K562 (cell line): ENCODE results near the gene COL13A1. TPM values are rescaled to one million over a fixed set of nuclear protein-coding genes. Genes with fewer than 3 reads are reported as not detected.

Source experiments
- ATAC-seq: fragments of 200-7000 bp; cut with Tn5 transposase; 3 replicates; pipeline ENCODE4 v1.9.1; 2020; ENCODE audit warnings: moderate library complexity
- BruUV-seq: library from RNA; stranded (reverse); fragments of 400-500 nt; replicated peaks from 2 replicates; lab custom pipeline; 2021; lab: Mats Ljungman, UMichigan
- CTCF ChIA-PET: fragments of 300-600 bp; formaldehyde crosslinking; extraction: SDS; loops from one replicate; lab custom pipeline; 2021; ENCODE audit warnings: low intra/inter-chr PET ratio; lab: Yijun Ruan, JAX
- POLR2A ChIA-PET: fragments of 300-600, 350-650 bp; sonication (Branson Sonifier 250); formaldehyde crosslinking; extraction: SDS; loops from one replicate; lab custom pipeline; 2021; ENCODE audit warnings: antibody characterized with exemption, inconsistent platforms; lab: Yijun Ruan, JAX
- DNase-seq, 4 experiments: peaks; one replicate each; pipeline versions ENCODE4 v3.0.0 to v3.0.0-alpha.2; 2011 to 2018; ENCODE audit warnings: low spot score in 3 of 4, mixed read lengths in 3 of 4; ENCODE audit errors: extremely low read depth in 1 of 4
- FAIRE-seq: peaks from 2 replicates; lab custom pipeline; 2011; peaks lifted over from hg19 to GRCh38; lab: Jason Lieb, UNC
- H2AFZ ChIP-seq: 2 replicates; pipeline ENCODE4 v1.6.0; 2011; ENCODE audit warnings: low read depth, low read length, control low read depth, inconsistent platforms
- H3K27ac ChIP-seq: fragments of 200-600 bp; 3 replicates; pipeline ENCODE4 v1.8.0; 2011; ENCODE audit warnings: low read depth, mild to moderate bottlenecking, control low read depth, inconsistent platforms, low read length, moderate library complexity, mixed read lengths; ENCODE audit errors: extremely low read depth
- H3K27me3 ChIP-seq, 2 experiments: fragments of 300-600 bp in 1 of 2; 2 replicates in 1 of 2; 3 replicates in 1 of 2; pipeline versions ENCODE4 v1.6.0 to v1.8.0; 2011; ENCODE audit warnings: inconsistent platforms in 2 of 2, low read length in 2 of 2, mild to moderate bottlenecking in 1 of 2, mixed read lengths in 1 of 2, moderate library complexity in 1 of 2; ENCODE audit not compliant: control insufficient read depth in 2 of 2, insufficient read depth in 2 of 2
- H3K36me3 ChIP-seq: fragments of 300-600 bp; 3 replicates; pipeline ENCODE4 v1.8.0; 2011; ENCODE audit warnings: mild to moderate bottlenecking, low read length, inconsistent platforms; ENCODE audit not compliant: control insufficient read depth, insufficient read depth
- H3K4me1 ChIP-seq, 2 experiments: fragments of 200-600 bp in 1 of 2; replicated peaks in 1 of 2; 2 replicates in 1 of 2; 3 replicates in 1 of 2; pipeline versions ENCODE4 v1.5.1 to v1.8.0; 2011; ENCODE audit warnings: inconsistent platforms in 2 of 2, low read length in 2 of 2, mild to moderate bottlenecking in 1 of 2, mixed read lengths in 1 of 2, moderate library complexity in 1 of 2; ENCODE audit not compliant: control insufficient read depth in 2 of 2, insufficient read depth in 2 of 2
- H3K4me2 ChIP-seq: 2 replicates; pipeline ENCODE4 v1.6.1; 2011; ENCODE audit warnings: low read length, control low read depth, inconsistent platforms, mixed read lengths; ENCODE audit not compliant: insufficient read depth
- H3K4me3 ChIP-seq: fragments of 200-600 bp; sonication (generic), shearing (Covaris generic); 2 replicates; pipeline ENCODE4 v1.5.1; 2016; ENCODE audit warnings: control low read depth, inconsistent platforms
- H3K79me2 ChIP-seq: fragments of 200-600 bp; 3 replicates; pipeline ENCODE4 v1.8.0; 2011; ENCODE audit warnings: low read length, inconsistent platforms; ENCODE audit not compliant: control insufficient read depth, insufficient read depth
- H3K9ac ChIP-seq, 2 experiments: 2 replicates each; pipeline versions ENCODE4 v1.6.0 to v1.6.1; 2011; ENCODE audit warnings: low read depth in 2 of 2, low read length in 2 of 2, control low read depth in 1 of 2, inconsistent platforms in 1 of 2, mild to moderate bottlenecking in 1 of 2, mixed read lengths in 1 of 2; ENCODE audit not compliant: insufficient read depth in 1 of 2
- H3K9me1 ChIP-seq: one replicate; pipeline ENCODE4 v1.6.0; 2011; ENCODE audit warnings: inconsistent platforms, mild to moderate bottlenecking, low read length, moderate library complexity; ENCODE audit not compliant: control insufficient read depth, insufficient read depth
- H3K9me3 ChIP-seq: replicated peaks from 2 replicates; pipeline ENCODE4 v1.5.1; 2011; ENCODE audit warnings: low read depth, low read length, inconsistent platforms; ENCODE audit not compliant: control insufficient read depth, insufficient read depth
- H4K20me1 ChIP-seq: replicated peaks from 2 replicates; pipeline ENCODE4 v1.6.1; 2011; ENCODE audit warnings: low read length, inconsistent platforms, mixed read lengths; ENCODE audit not compliant: control insufficient read depth, insufficient read depth
- KDM5B ChIP-seq: fragments of 200-600 bp; sonication (generic); IDR thresholded peaks from 2 replicates; pipeline ENCODE4 v1.6.1; 2012; ENCODE audit warnings: low read depth, mild to moderate bottlenecking, moderate library complexity, low read length, control low read depth, inconsistent platforms; ENCODE audit not compliant: insufficient replicate concordance
- PHF21A ChIP-seq: fragments of 450-650 bp; IDR thresholded peaks from 2 replicates; pipeline ENCODE4 v1.6.1; 2017; ENCODE audit warnings: low read depth, borderline replicate concordance
- RAD21 ChIP-seq, 2 experiments: fragments of 250-450 bp in 1 of 2; fragments of 450-650 bp in 1 of 2; sonication (Bioruptor Pico) in 1 of 2; formaldehyde crosslinking in 1 of 2; IDR thresholded peaks in 1 of 2; conservative IDR thresholded peaks in 1 of 2; 2 replicates each; pipeline versions ENCODE4 v1.4.0 to v1.8.0; 2020 to 2022; ENCODE audit warnings: mild to moderate bottlenecking in 2 of 2, moderate library complexity in 1 of 2
- SMC3 ChIP-seq: conservative IDR thresholded peaks from 2 replicates; pipeline ENCODE4 v1.6.1; 2011; ENCODE audit warnings: low read depth, low read length, improper control_type of control experiment; ENCODE audit not compliant: insufficient read depth
- SP1 ChIP-seq: sonication (generic); formaldehyde crosslinking; IDR thresholded peaks from 2 replicates; pipeline ENCODE4 v1.8.1; 2022; ENCODE audit warnings: mild to moderate bottlenecking, missing genetic modification reagents
- SPI1 ChIP-seq: IDR thresholded peaks from 2 replicates; pipeline ENCODE4 v1.6.1; 2011; ENCODE audit warnings: low read depth, low read length, control low read depth, borderline replicate concordance
- ZNF384 ChIP-seq: IDR thresholded peaks from 2 replicates; pipeline ENCODE4 v1.6.1; 2012; ENCODE audit warnings: low read depth, low read length, improper control_type of control experiment
- WGBS: fragments of 100-300 bp; shearing (Covaris generic); methylation state at CpG from one replicate; pipeline ENCODE4 v1.1.6; 2016; ENCODE audit warnings: low coverage, mixed read lengths; ENCODE audit not compliant: insufficient coverage; ENCODE audit errors: missing lambda C conversion rate; 5-methylcytosine and 5-hydroxymethylcytosine counted together
- in situ Hi-C: fragments of 300-500 bp; cut with MboI; formaldehyde crosslinking; loops from 4 replicates; pipeline ENCODE4 v1.15.0; 2018; ENCODE audit warnings: inconsistent platforms, mixed read lengths
- intact Hi-C: fragments of 100-400 bp; cut with micrococcal nuclease; formaldehyde crosslinking; loops from 2 replicates; pipeline ENCODE4 v1.14.2; 2022
- polyA plus RNA-seq, 8 experiments: library from polyadenylated mRNA; depleted of rRNA in 4 of 8; stranded (reverse) in 5 of 8; unstranded in 3 of 8; fragments of >200 nt; fragmentation: Nextera tagmentation in 2 of 8; fragmentation: Illumina TruSeq in 1 of 8; extraction: Ambion mirVana in 2 of 8; extraction: Trizol in 1 of 8; gene quantifications; 2 replicates each; pipeline versions ENCODE4 v1.2.1 to v1.2.3, GENCODE V29; 2011 to 2014; ENCODE audit warnings: inconsistent platforms in 1 of 8, missing spikeins in 1 of 8
- total RNA-seq, 7 experiments: library from RNA; depleted of rRNA in 6 of 7; stranded (reverse); fragments of >200 nt in 6 of 7; fragmentation: Illumina TruSeq in 2 of 7; extraction: Trizol in 2 of 7; gene quantifications; 2 replicates each; pipeline versions ENCODE4 v1.2.1 to v1.2.3, GENCODE V29; 2011 to 2021; ENCODE audit warnings: low replicate concordance in 1 of 7
- TF ChIP-seq, protein P1 (sequence below): fragments of 250-450 bp; sonication (Bioruptor Pico); IDR thresholded peaks from 2 replicates; pipeline ENCODE4 v1.4.0; 2020; ENCODE audit warnings: mild to moderate bottlenecking
- TF ChIP-seq, protein P2 (sequence below): sonication (generic); formaldehyde crosslinking; IDR thresholded peaks from 2 replicates; pipeline ENCODE4 v1.8.0; 2023; ENCODE audit warnings: mild to moderate bottlenecking, missing genetic modification reagents
- TF ChIP-seq, protein P3 (sequence below): IDR thresholded peaks from 2 replicates; pipeline ENCODE4 v1.6.1; 2011; ENCODE audit warnings: borderline replicate concordance, low read depth, mild to moderate bottlenecking, moderate library complexity, low read length; ENCODE audit not compliant: insufficient read depth, poor library complexity, severe bottlenecking

COL13A1 gene
- total and polyA plus RNA-seq, 9 of the 15 experiments (the other 6 are each of a cell fraction or from before 2014, with no cell fraction given), result not detected

DNA sequence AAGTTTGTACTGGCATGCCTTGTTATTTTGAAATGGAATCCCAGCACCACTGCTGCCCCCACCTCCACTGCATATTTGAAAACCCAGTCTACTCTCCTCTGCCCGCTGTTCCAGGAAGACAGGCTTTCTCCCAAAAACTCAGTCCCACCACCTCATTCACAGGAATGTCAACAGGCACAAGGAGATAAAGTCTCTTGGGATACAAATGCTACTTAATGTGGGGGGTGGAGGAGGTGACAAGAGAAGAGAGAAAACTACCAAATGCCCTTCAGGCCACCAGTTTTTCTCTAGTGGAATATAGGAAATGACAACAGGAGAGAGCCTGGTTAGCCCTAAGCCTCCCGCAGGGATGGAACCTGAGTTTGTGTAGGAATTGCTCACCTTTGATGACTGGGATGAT lies 1.0 kb upstream of the COL13A1 start (continued):
- TF ChIP-seq, protein P1, sequence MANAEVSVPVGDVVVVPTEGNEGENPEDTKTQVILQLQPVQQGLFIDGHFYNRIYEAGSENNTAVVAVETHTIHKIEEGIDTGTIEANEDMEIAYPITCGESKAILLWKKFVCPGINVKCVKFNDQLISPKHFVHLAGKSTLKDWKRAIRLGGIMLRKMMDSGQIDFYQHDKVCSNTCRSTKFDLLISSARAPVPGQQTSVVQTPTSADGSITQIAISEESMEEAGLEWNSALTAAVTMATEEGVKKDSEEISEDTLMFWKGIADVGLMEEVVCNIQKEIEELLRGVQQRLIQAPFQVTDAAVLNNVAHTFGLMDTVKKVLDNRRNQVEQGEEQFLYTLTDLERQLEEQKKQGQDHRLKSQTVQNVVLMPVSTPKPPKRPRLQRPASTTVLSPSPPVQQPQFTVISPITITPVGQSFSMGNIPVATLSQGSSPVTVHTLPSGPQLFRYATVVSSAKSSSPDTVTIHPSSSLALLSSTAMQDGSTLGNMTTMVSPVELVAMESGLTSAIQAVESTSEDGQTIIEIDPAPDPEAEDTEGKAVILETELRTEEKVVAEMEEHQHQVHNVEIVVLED (CRISPR knock-in tag), result no peak
- TF ChIP-seq KDM5B (no peak), ZNF384 (no peak), PHF21A (no peak)

DNA sequence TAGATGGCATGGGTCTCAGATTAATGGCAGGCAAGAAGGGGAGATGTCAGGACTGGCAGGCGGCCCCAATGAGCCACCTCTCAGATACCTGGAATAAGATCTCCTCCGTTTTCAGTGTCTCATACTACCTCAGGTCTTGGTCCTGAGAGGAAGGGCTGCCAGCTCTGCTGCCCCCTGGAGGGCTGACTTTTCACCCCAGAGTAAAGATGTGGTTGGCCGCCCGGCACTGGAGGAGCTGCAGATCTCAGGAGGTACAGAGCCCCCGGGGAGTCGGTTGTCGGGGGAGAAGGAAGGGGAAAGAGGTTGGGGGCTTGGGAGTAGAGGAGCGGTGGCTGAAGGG lies 642 bp upstream of the COL13A1 start:
- in situ Hi-C loops, result no loop called here
- 0% methylated on average over 8 of the region's 8 CpGs for WGBS
- Histone ChIP-seq H3K9me3 (no peaks in the 10 kb centered on the region), H3K4me3 (no peak overlapping the region), H3K4me1 (peaks cover 0 to 13% of the 10 kb centered on the region in 2 experiments; a peak in 1 of 5 replicates), H3K9me1 (no peaks in the 10 kb centered on the region), H3K27ac (no peak overlapping the region), H3K27me3 (peaks cover 20 to 65% of the 10 kb centered on the region in 2 experiments; a peak in 4 of 5 replicates), H4K20me1 (peaks cover 3% of the 10 kb centered on the region; the same call in 1 of the 2 replicates), H3K4me2 (no peak overlapping the region), H2AFZ (no peak overlapping the region), H3K9ac (no peak overlapping the region), H3K36me3 (no peaks in the 10 kb centered on the region), H3K79me2 (no peaks in the 10 kb centered on the region)
- FAIRE-seq (peak; percentile 51), ATAC-seq (peak; percentile 91), DNase-seq (peak; percentile 55 to 70 (median 60))
- intact Hi-C loops, result loop anchor here (5.0 kb wide), 1 partner anchor 159 kb away; no protein-coding TSS in a partner anchor
- CTCF ChIA-PET, result interaction anchor here (0.6 to 2.9 kb wide), 2 partner anchors 156 to 813 kb away, joined by 3 to 14 read pairs; partner anchors contain the start of gene KIFBP
- no TSS peak for BruUV-seq
- POLR2A ChIA-PET, result interaction anchor here (1.0 kb wide), 1 partner anchor 11 kb away, joined by 3 read pairs; no protein-coding TSS in a partner anchor
- TF ChIP-seq SP1 (CRISPR knock-in tag) (no peak), SMC3 (peak; percentile 38; the same call in 1 of the 2 replicates), SPI1 (0 out of 2 replicates have a peak, but pooled peaks have one; percentile 7), RAD21 (CRISPR knock-in tag; conservative IDR thresholded peaks at IDR 0.05 in 1 of 2, IDR thresholded peaks at IDR 0.05 in 1 of 2) (peak in 1 of 2 experiments; percentile 23; a peak in 1 of 4 replicates)
- TF ChIP-seq, protein P2, sequence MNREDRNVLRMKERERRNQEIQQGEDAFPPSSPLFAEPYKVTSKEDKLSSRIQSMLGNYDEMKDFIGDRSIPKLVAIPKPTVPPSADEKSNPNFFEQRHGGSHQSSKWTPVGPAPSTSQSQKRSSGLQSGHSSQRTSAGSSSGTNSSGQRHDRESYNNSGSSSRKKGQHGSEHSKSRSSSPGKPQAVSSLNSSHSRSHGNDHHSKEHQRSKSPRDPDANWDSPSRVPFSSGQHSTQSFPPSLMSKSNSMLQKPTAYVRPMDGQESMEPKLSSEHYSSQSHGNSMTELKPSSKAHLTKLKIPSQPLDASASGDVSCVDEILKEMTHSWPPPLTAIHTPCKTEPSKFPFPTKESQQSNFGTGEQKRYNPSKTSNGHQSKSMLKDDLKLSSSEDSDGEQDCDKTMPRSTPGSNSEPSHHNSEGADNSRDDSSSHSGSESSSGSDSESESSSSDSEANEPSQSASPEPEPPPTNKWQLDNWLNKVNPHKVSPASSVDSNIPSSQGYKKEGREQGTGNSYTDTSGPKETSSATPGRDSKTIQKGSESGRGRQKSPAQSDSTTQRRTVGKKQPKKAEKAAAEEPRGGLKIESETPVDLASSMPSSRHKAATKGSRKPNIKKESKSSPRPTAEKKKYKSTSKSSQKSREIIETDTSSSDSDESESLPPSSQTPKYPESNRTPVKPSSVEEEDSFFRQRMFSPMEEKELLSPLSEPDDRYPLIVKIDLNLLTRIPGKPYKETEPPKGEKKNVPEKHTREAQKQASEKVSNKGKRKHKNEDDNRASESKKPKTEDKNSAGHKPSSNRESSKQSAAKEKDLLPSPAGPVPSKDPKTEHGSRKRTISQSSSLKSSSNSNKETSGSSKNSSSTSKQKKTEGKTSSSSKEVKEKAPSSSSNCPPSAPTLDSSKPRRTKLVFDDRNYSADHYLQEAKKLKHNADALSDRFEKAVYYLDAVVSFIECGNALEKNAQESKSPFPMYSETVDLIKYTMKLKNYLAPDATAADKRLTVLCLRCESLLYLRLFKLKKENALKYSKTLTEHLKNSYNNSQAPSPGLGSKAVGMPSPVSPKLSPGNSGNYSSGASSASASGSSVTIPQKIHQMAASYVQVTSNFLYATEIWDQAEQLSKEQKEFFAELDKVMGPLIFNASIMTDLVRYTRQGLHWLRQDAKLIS (CRISPR knock-in tag), result no peak
- TF ChIP-seq, protein P3, sequence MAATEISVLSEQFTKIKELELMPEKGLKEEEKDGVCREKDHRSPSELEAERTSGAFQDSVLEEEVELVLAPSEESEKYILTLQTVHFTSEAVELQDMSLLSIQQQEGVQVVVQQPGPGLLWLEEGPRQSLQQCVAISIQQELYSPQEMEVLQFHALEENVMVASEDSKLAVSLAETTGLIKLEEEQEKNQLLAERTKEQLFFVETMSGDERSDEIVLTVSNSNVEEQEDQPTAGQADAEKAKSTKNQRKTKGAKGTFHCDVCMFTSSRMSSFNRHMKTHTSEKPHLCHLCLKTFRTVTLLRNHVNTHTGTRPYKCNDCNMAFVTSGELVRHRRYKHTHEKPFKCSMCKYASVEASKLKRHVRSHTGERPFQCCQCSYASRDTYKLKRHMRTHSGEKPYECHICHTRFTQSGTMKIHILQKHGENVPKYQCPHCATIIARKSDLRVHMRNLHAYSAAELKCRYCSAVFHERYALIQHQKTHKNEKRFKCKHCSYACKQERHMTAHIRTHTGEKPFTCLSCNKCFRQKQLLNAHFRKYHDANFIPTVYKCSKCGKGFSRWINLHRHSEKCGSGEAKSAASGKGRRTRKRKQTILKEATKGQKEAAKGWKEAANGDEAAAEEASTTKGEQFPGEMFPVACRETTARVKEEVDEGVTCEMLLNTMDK, result peak; percentile 85
